Astrocyte of the spinal cord (primary cell): ENCODE results near the gene RRAGC.

Experiments
- DNase-seq: peaks from one replicate; pipeline ENCODE4 v3.0.0; 2011; ENCODE audit warnings: low read depth, low spot score
- H3K4me3 ChIP-seq: 2 replicates; pipeline ENCODE4 v1.5.1; 2011; ENCODE audit warnings: low read depth, mild to moderate bottlenecking, low read length, moderate library complexity
- in situ Hi-C: cut with HindIII; loops from 2 replicates; pipeline ENCODE4 v1.10.0; 2017; ENCODE audit warnings: low sequenced_read_pairs
- TF ChIP-seq, protein P1 (sequence below): IDR thresholded peaks from 2 replicates; pipeline ENCODE4 v1.5.1; 2012; ENCODE audit warnings: low read depth, mild to moderate bottlenecking, low read length, inconsistent platforms

Gene RRAGC

DNA sequence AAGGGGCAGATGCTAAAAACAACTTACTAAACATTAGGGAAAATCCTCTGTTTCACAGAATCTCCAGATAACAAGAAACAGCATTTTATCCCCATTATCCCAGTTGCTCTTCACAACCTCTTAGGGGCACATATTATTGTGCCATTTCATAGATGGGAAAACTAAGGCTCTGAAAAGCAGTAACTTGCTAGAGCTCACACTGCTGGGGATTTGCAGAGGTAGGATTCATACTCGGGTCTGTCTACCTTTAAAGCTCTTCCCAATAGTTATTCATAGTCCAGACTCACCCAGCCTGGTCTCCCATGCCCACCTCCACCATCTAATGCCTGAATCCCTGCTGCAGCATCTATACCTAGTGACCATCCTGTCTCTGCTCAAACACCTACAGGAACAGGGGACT lies 67.7 kb downstream of the RRAGC start:
- H3K4me3 ChIP-seq, result no peak overlapping the region
- in situ Hi-C loops, result no loop called here
- TF ChIP-seq, protein P1, sequence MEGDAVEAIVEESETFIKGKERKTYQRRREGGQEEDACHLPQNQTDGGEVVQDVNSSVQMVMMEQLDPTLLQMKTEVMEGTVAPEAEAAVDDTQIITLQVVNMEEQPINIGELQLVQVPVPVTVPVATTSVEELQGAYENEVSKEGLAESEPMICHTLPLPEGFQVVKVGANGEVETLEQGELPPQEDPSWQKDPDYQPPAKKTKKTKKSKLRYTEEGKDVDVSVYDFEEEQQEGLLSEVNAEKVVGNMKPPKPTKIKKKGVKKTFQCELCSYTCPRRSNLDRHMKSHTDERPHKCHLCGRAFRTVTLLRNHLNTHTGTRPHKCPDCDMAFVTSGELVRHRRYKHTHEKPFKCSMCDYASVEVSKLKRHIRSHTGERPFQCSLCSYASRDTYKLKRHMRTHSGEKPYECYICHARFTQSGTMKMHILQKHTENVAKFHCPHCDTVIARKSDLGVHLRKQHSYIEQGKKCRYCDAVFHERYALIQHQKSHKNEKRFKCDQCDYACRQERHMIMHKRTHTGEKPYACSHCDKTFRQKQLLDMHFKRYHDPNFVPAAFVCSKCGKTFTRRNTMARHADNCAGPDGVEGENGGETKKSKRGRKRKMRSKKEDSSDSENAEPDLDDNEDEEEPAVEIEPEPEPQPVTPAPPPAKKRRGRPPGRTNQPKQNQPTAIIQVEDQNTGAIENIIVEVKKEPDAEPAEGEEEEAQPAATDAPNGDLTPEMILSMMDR, result no peak
- no peak for DNase-seq

DNA sequence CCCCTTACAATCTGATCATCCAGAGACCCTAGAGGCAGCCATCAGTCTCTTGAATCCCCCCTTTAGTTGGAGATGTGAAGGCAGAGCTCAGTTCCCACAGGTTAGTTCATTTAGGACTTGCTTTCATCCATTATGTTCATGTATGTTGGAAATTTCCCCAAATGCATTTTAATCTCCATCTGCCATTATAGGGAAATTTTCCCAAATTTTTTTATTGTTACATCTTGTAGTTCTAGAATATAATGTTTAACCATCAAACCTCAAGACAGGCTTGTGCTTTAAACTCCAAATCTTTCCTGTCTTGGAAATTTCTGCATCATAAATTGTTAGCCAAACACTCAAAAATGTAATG lies 68.4 kb downstream of the RRAGC start:
- in situ Hi-C loops, result no loop called here
- TF ChIP-seq, protein P1, result no peak
- no peak overlapping the region for H3K4me3 ChIP-seq
- DNase-seq, result no peak

DNA sequence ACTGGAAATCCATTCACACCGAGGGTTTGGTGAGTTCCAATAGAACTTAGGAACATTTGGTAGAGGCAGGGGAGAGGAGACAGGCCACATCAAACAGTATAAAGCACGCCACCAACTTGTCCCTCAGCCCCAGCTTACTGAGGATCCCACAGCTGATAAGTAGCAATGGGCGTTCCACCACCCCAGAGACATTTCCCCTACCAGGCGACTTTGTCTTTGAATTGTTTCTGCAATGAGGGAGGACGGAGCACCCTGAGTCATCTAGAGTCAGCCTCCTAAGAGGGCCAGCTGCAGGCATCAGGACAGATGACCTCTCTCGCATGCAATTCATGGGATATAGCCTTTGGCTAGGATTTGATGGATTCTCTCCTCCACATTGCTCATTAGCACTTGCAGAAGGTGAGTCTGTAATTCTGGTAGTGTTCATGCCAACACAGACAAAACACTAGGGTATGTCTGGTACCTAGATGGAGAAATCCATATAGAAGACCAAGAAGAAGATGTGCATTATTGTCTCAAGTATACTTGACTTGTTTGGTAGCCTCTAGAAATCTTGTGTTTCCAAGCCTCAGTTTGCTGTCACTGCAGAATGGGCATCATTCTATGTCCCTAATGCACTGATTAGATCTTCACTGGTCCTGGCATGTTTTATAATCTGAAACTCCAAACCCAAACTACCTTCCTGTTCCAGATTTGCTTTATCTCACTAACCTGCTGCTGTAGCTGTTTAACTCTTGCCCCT lies 69.0 kb downstream of the RRAGC start:
- DNase-seq, result no peak
- in situ Hi-C loops, result no loop called here
- TF ChIP-seq, protein P1, result no peak
- no peak overlapping the region for H3K4me3 ChIP-seq

DNA sequence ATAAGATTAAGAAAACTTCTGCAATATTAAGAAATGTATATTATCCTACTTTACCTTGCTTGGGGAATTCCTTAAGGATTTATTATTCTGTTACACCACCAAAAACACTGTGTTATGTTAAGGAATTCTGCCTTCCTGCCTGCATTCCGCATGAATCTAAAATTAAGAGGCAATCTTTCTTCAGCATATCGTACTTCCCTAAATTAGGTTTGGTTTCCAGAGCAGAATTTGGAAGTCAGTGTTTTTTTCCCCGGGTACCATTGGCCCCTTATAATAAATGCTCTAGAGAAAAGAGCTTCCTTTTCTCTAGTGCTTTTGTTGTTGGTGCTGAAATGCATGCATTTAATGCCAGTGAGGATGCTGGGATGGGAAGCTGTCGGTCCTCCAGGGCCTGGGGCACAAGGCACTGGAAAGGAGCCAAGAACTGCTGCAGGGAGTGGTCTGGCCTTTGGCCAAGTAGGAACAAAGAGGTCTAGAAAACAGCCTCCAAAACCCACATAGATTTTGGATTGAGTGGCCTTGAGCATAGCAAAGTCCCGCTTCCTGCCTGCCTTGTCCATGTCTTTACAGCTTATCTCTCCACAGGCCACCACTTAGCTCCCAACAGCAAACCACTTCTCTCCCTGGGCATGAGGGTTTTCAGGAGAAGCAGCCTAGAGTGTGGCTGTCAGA lies 69.9 kb downstream of the RRAGC start:
- in situ Hi-C loops, result no loop called here
- no peak overlapping the region for H3K4me3 ChIP-seq
- DNase-seq, result no peak
- TF ChIP-seq, protein P1, result no peak

DNA sequence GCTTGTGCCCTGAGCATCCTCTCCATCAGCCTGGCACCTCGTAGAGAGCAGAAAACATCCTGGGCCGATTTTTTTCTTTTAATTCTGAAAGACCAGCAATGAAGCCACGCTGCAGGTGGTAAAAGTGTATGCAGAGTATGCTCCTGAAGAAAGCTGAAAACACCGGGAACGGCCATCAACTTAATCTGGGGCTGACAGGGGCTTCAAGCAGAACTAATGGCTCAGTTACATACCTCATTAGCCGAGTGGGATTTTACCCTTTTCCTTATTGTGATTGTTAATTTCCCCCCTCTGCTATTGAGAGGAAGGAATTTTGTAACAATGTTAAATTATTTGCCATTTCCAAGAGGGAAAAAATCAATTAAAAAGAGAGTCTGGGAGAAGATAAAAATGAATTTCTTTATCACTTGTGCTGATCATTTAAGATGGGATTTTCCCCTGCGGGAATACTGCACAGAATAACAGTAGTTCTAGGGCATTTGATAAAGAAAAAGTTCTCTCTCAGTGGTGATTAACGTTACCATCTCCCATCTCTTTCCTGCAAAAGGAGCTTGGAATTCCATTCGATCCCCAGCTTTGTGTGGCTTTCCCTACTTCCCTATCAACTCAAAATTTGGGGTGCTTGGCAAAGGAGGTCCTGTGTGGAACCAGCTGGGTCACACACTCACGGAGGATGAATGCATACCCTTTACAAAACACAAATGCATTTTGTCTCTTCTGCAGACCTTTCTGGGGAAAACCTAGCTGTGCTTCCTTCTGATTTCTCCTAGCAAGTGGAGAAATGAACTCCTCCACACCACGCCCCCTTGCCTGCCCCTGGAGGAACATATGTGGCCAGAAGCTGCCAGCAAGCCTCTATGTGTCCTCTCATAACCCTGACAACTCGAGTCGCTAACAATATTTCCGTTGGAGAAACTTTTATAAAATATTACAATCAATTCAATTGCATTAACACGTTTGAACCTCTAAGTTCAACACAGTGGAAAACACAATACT lies 70.9 kb downstream of the RRAGC start:
- TF ChIP-seq, protein P1, result no peak
- DNase-seq, result no peak
- in situ Hi-C loops, result no loop called here
- H3K4me3 ChIP-seq, result no peak overlapping the region
